Left lung (tissue), 10 donors: ENCODE measurements around the gene ABCC1. TPM values are rescaled to one million over a fixed set of nuclear protein-coding genes. Genes with fewer than 3 reads are reported as not detected.

ENCODE experiments used
- ATAC-seq: fragments of 200-7000 bp; cut with Tn5 transposase; one replicate; pipeline ENCODE4 v1.9.1; 2020; ENCODE audit warnings: moderate library complexity
- DNase-seq, 4 donors: peaks; one replicate each; pipeline ENCODE4 v3.0.0-alpha.2; 2013 to 2020
- H3K27ac ChIP-seq, 2 donors: fragments of 200-600 bp; sonication (generic) in 1 of 2; one replicate each; pipeline versions ENCODE4 v1.5.0 to v1.8.0; 2020 to 2021
- H3K27me3 ChIP-seq, 2 donors: fragments of 200-600 bp; sonication (generic) in 1 of 2; one replicate each; pipeline versions ENCODE4 v1.5.0 to v1.8.0; 2020 to 2021
- H3K36me3 ChIP-seq, 2 donors: fragments of 200-600 bp; sonication (generic) in 1 of 2; one replicate each; pipeline versions ENCODE4 v1.5.0 to v1.8.0; 2020 to 2021
- H3K4me1 ChIP-seq, 2 donors: fragments of 200-600 bp; one replicate each; pipeline ENCODE4 v1.8.0; 2021
- H3K4me3 ChIP-seq, 2 donors: fragments of 200-600 bp; sonication (generic) in 1 of 2; one replicate each; pipeline versions ENCODE4 v1.5.0 to v1.8.0; 2020 to 2021; ENCODE audit warnings: mild to moderate bottlenecking in 1 of 2
- H3K9me3 ChIP-seq, 2 donors: fragments of 200-600 bp; sonication (generic) in 1 of 2; one replicate each; pipeline versions ENCODE4 v1.5.0 to v1.8.0; 2020 to 2021
- intact Hi-C, 2 donors: fragments of 100-400 bp; cut with DNase I; formaldehyde crosslinking; loops; one replicate each; pipeline versions ENCODE4 v1.11.2 to v1.14.2; 2022
- polyA plus RNA-seq, 6 donors: library from polyadenylated mRNA; unstranded; fragments of 120-200 nt; gene quantifications; one replicate each; pipeline ENCODE4 v1.2.1, GENCODE V29; 2013; ENCODE audit not compliant: insufficient read length in 6 of 6
- total RNA-seq, 2 donors: library from RNA; stranded (reverse); fragmentation: NEBNext Ultra II Directional; extraction: Animal tissue kit (Norgen Biotek cat#: 25700); gene quantifications; one replicate each; pipeline ENCODE4 v1.2.1, GENCODE V29; 2021
- TF ChIP-seq, protein P1 (sequence below), 2 donors: fragments of 200-600 bp; sonication (generic) in 1 of 2; IDR thresholded peaks; one replicate each; pipeline versions ENCODE4 v1.5.0 to v1.8.0; 2021; ENCODE audit warnings: antibody characterized with exemption in 2 of 2
- donor health status: DM: no; HTN: yes; CAD: no.
- donor health status: DM: no; HTN: no; CAD: no.

ABCC1 gene
- total and polyA plus RNA-seq, 8 donors = 29.3 to 44.6 (median 31.7) TPM

DNA sequence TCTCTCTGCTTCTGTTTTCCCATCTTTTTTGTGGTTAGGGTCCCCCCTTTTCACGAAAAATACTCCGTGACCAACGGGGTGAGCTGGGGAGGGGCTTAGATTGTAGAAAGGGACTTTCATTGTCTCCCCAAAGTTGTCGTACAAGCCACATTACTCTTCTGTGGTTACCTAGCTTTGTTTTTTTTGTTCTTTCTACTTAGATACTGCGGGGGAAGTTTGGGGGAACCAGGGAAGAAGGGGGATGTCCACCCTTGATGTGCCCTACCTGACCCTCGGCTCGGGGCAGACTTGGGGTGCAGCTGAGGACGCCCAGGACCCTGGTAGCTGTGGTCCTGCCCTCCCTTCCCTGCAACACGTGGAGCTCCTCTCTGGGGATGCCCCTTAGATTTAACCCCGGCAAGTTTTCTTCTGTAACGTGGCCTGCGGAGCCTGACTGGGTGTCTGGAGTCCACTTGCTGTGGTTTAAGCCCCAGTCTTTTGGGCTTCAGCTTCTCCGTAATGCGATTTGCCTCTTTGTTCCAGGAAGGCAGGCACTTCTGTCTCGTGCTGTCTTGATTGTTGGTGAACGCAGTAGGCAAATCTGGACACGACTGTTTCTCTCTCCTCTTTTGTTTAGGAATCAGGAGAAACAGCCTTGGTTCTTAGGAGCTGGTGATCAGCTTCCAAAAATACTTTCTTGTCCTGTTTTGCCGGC, 892 bp downstream of the ABCC1 start:
- intact Hi-C loops = no loop called here
- Histone ChIP-seq H3K9me3 (no peaks in the 10 kb centered on the region), H3K4me3 (peak overlapping the region; percentile 71 to 76), H3K27me3 (no peaks in the 10 kb centered on the region), H3K27ac (peak overlapping the region; percentile 83 to 86), H3K36me3 (no peaks in the 10 kb centered on the region), H3K4me1 (peaks cover 7 to 57% of the 10 kb centered on the region in 2 donors)
- ATAC-seq = peak; percentile 31
- TF ChIP-seq, protein P1, sequence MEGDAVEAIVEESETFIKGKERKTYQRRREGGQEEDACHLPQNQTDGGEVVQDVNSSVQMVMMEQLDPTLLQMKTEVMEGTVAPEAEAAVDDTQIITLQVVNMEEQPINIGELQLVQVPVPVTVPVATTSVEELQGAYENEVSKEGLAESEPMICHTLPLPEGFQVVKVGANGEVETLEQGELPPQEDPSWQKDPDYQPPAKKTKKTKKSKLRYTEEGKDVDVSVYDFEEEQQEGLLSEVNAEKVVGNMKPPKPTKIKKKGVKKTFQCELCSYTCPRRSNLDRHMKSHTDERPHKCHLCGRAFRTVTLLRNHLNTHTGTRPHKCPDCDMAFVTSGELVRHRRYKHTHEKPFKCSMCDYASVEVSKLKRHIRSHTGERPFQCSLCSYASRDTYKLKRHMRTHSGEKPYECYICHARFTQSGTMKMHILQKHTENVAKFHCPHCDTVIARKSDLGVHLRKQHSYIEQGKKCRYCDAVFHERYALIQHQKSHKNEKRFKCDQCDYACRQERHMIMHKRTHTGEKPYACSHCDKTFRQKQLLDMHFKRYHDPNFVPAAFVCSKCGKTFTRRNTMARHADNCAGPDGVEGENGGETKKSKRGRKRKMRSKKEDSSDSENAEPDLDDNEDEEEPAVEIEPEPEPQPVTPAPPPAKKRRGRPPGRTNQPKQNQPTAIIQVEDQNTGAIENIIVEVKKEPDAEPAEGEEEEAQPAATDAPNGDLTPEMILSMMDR (IDR thresholded peaks at IDR 0.05) = no peak
- DNase-seq = peak in 3 of 4 donors; percentile 30 to 38 (median 33)

DNA sequence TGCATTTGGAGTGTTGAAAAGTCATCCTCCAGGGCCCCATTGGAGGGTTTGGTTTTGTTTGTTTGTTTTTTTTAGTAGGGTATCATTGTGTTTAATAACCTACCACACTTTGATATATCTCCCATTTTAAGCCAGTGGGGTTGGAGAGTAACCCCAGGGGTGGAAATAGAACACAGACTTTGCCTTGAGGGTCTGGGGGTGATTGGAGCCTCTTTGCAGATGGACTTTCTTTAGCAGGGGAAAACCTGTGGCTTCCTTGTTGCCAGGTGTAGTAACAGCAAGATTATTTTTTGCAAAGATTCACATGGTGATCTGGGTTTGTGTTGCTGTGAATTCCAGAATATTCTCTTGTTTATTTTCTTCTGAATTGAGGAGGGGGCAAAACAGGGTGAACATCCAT, 1.5 kb downstream of the ABCC1 start:
- TF ChIP-seq, protein P1 (IDR thresholded peaks at IDR 0.05) = no peak
- no peak for DNase-seq
- ATAC-seq = no peak
- Histone ChIP-seq H3K27ac (peak overlapping the region; percentile 83 to 86), H3K27me3 (no peaks in the 10 kb centered on the region), H3K9me3 (no peaks in the 10 kb centered on the region), H3K4me3 (peak overlapping the region; percentile 71 to 76), H3K36me3 (no peaks in the 10 kb centered on the region), H3K4me1 (peaks cover 7 to 60% of the 10 kb centered on the region in 2 donors)
- intact Hi-C loops = no loop called here

DNA sequence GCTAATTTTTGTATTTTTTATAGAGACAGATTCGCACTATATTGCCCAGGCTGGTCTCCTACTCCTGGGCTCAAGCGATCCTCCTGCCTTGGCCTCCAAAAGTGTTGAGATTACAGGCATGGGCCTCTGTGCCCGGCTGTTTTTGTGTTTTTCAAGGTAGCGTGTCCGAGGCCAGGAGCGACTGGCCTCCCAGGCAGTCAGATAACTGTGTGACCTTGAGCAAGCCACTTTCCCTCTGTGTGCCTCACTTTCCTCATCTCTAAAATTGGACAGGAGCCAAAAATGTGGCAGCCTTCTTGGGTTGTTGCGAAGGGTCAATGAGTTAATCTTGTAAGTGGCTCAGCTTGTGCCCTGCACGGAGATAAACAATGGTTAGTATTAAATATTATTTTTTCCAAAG, 2.4 kb downstream of the ABCC1 start:
- Histone ChIP-seq H3K9me3 (no peaks in the 10 kb centered on the region), H3K36me3 (no peaks in the 10 kb centered on the region), H3K4me1 (peaks cover 7 to 60% of the 10 kb centered on the region in 2 donors), H3K27ac (peak overlapping the region; percentile 13 to 48), H3K27me3 (no peaks in the 10 kb centered on the region), H3K4me3 (no peak overlapping the region)
- no peak for DNase-seq
- intact Hi-C loops = no loop called here
- no peak for ATAC-seq
- TF ChIP-seq, protein P1 (IDR thresholded peaks at IDR 0.05) = no peak

DNA sequence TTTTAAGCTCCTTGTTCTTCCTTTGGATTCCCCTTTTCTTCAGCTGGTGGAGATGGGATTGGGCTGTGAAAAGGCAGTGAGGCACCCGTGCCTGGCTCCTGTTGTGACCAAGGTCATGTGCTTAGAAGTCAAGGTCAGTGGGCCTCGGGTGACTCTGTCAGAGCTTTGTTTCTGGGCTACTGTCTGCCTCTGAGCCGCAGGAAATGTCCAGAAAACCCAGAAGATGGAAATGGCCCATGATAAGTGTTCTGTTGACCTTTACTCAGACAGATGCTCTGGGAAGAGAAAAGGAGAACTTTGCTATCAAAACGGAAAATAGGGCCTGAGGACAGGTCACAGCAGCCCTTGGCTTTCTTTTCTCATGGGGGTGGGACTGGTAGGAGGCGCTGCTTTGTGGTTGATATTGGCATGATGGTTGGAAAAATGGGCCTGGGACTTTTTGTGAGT, 2.9 kb downstream of the ABCC1 start:
- TF ChIP-seq, protein P1 (IDR thresholded peaks at IDR 0.05) = no peak
- no peaks in the 10 kb centered on the region for H3K36me3 ChIP-seq
- no peaks in the 10 kb centered on the region for H3K9me3 ChIP-seq
- no peaks in the 10 kb centered on the region for H3K27me3 ChIP-seq
- H3K4me1 ChIP-seq = peaks cover 7 to 60% of the 10 kb centered on the region in 2 donors
- H3K4me3 ChIP-seq = no peak overlapping the region
- DNase-seq (no peak), ATAC-seq (peak; percentile 5)
- H3K27ac ChIP-seq = peak overlapping the region; percentile 13 to 48
- intact Hi-C loops = no loop called here

DNA sequence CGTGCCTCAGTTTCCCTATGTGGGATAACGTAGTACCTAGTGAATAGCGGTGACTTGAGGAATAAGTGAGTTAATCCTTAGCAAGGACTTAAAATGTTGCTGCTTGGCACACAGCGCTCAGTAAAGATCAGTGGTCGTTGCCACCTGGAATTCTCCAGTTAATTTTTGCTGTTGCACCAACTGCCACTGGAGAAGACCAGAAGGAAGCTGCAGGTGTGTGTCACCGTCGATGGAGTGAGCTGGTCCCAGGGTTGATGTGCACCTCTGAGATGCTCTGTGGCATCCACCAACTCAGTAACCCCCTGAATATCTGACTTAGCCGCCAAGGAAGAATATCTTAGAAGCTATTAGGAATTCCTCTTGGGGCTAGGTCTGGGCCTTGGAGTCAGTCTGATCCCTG, 4.1 kb downstream of the ABCC1 start:
- Histone ChIP-seq H3K4me1 (peaks cover 7 to 61% of the 10 kb centered on the region in 2 donors), H3K27me3 (no peaks in the 10 kb centered on the region), H3K9me3 (no peaks in the 10 kb centered on the region), H3K36me3 (no peaks in the 10 kb centered on the region), H3K4me3 (no peak overlapping the region), H3K27ac (no peak overlapping the region)
- intact Hi-C loops = no loop called here
- TF ChIP-seq, protein P1 (IDR thresholded peaks at IDR 0.05) = no peak
- no peak for ATAC-seq
- DNase-seq = no peak
